Heart left ventricle (tissue), 16 donors: ENCODE measurements around the gene NSMCE1. TPM values are rescaled to one million over a fixed set of nuclear protein-coding genes. Genes with fewer than 3 reads are reported as not detected.
A peak's percentile ranks its signal among the peaks of the same experiment; 100 is the strongest.

Source experiments
- ATAC-seq, 4 donors: fragments of 200-7000 bp; cut with Tn5 transposase; one replicate each; pipeline ENCODE4 v1.9.1; 2020 to 2022; ENCODE audit warnings: moderate library complexity in 4 of 4, mild to moderate bottlenecking in 3 of 4, moderate number of reproducible peaks in 1 of 4
- DNase-seq, 5 donors: peaks; one replicate each; pipeline ENCODE4 v3.0.0-alpha.2; 2020
- H3K27ac ChIP-seq, 12 donors: fragments of 200-600 bp; sonication (generic) in 4 of 12; one replicate each; pipeline versions ENCODE4 v1.5.0 to v1.8.0; 2016 to 2022; ENCODE audit warnings: mild to moderate bottlenecking in 2 of 12
- H3K27me3 ChIP-seq, 9 donors: fragments of 200-600 bp; sonication (generic) in 2 of 9; one replicate each; pipeline versions ENCODE4 v1.5.1 to v1.8.0; 2016 to 2022; ENCODE audit warnings: mild to moderate bottlenecking in 3 of 9
- H3K36me3 ChIP-seq, 9 donors: fragments of 200-600 bp; sonication (generic) in 2 of 9; one replicate each; pipeline versions ENCODE4 v1.5.0 to v1.8.0; 2018 to 2022; ENCODE audit warnings: mild to moderate bottlenecking in 2 of 9
- H3K4me1 ChIP-seq, 12 donors: fragments of 200-600 bp; sonication (generic) in 4 of 12; one replicate each; pipeline versions ENCODE4 v1.5.0 to v1.8.0; 2016 to 2022; ENCODE audit warnings: mild to moderate bottlenecking in 3 of 12
- H3K4me3 ChIP-seq, 12 donors: fragments of 200-600 bp; sonication (generic) in 4 of 12; one replicate each; pipeline versions ENCODE4 v1.5.0 to v1.8.0; 2017 to 2022; ENCODE audit warnings: mild to moderate bottlenecking in 9 of 12, moderate library complexity in 4 of 12
- H3K9me3 ChIP-seq, 12 donors: fragments of 200-600 bp; sonication (generic) in 4 of 12; one replicate each; pipeline versions ENCODE4 v1.5.0 to v1.8.0; 2016 to 2022; ENCODE audit warnings: mild to moderate bottlenecking in 1 of 12
- POLR2A ChIP-seq, 2 donors: fragments of 450-650 bp; IDR thresholded peaks; one replicate each; pipeline ENCODE4 v1.6.1; 2017; ENCODE audit warnings: antibody characterized with exemption in 2 of 2, mild to moderate bottlenecking in 2 of 2, moderate library complexity in 2 of 2
- WGBS, 4 donors: extraction: QIAGEN DNeasy Blood & Tissue Kit in 2 of 4; methylation state at CpG; one replicate each; pipeline versions ENCODE4 v1.1.5 to v1.1.7; 2013 to 2018; 5-methylcytosine and 5-hydroxymethylcytosine counted together
- intact Hi-C, 10 donors: fragments of 100-400 bp; cut with DNase I; formaldehyde crosslinking; loops; one replicate each; pipeline versions ENCODE4 v1.11.1 to v1.14.2; 2022
- polyA plus RNA-seq, 2 donors: library from polyadenylated mRNA; stranded (reverse); fragments of 200-250 nt; gene quantifications; one replicate each; pipeline ENCODE4 v1.2.3, GENCODE V29; 2013
- total RNA-seq, 9 donors: library from RNA; depleted of rRNA in 2 of 9; stranded (reverse); fragments of >200 nt in 2 of 9; fragmentation: NEBNext Ultra II Directional in 3 of 9; extraction: Animal tissue kit (Norgen Biotek cat#: 25700) in 3 of 9; gene quantifications; one replicate each; pipeline versions ENCODE4 v1.1.0 to v1.2.4, GENCODE V29; 2016 to 2023
- TF ChIP-seq, protein P1 (sequence below), 12 donors: fragments of 200-600 bp; sonication (generic) in 4 of 12; IDR thresholded peaks; one replicate each; pipeline versions ENCODE4 v1.5.0 to v1.8.0; 2018 to 2022; ENCODE audit warnings: antibody characterized with exemption in 12 of 12, mild to moderate bottlenecking in 5 of 12
- donor health status: ischemic (EF 13 %, LVEDD 7.1; RV severe dilation, severe dysfunction).
- donor health status: healthy with polysubstance abuse.
- donor health status: DM: no; HTN: yes; CAD: no.
- donor health status: DM: no; HTN: no; CAD: no.
- donor health status: ischemic (EF 25% LVEDD 6.9; RV normal size, moderate dysfunction).
- donor health status: ischemic (EF 25% LVEDD 5.7; RV mildly dilated, moderate dysfunction).
- donor health status: healthy.
- donor health status: DM: yes; HTN: yes; CAD: no.
- donor health status: ischemic (EF 35%, LVEDD 5.7; RV mildly dilated, moderate dysfunction).
- donor health status: nonischemic (EF 11% LVEDD 7.7; RV severe dilation, severe dysfunction).
- donor health status: DM: yes; HTN: yes; CAD: no.
- donor health status: PGD.
- donor health status: ischemic (EF 29% LVEDD 5.4; RV normal size, mild dysfunction).
- donor health status: nonischemic (EF 23%, LVEDD 6.1; RV moderate dilation, normal function).

Gene NSMCE1
- total and polyA plus RNA-seq, 11 donors, result 29.6 to 48.7 (median 37.1) TPM

DNA sequence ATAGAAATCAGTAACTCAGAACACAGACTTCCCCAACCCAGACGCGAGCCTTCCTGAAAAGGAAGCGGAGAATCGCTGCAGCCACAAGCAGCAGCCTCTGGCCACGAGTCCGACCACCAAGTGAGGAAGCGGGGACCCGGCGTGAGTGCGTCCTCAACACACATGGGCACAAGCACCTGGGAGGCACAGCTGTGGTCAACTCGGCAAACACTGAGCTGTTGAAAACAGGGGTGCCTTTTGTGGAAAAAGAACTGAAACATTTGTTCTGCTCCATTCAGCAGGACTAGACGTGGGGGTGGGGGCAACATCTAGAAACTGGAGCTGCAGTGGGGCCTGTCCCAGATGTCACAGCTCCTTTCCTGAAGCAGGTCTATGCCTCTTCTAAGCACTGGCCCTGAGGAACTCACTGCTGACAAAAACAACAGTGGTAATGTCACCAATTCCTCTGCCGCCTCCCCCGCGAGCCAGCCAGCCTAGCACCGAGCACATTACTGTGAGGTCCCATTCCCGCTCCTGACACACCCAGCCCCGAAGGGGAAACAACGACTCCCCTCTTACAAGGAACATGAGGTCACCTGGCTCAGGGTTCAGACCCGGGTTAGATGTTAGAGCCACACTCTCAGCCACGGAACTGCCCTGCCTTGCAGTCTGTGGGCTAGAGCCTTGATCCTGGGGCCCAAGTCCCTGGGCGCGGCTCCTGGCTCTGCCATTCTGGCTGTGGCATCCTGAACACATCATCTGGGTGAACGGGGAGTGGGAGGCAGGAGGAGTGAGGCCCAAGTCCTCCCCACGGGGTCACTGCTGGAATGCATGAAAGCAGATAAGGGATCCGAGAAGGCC lies 36.3 kb downstream of the NSMCE1 start:
- DNase-seq (peak in 2 of 5 donors; percentile 28 to 37), ATAC-seq (no peak)
- Histone ChIP-seq H3K27me3 (no peaks in the 10 kb centered on the region), H3K36me3 (peaks cover 0 to 47% (median 26%) of the 10 kb centered on the region in 9 donors), H3K4me1 (peaks cover 0 to 71% (median 30%) of the 10 kb centered on the region in 12 donors), H3K27ac (peak overlapping the region in 1 of 12 donors; percentile 91), H3K4me3 (no peak overlapping the region), H3K9me3 (no peaks in the 10 kb centered on the region)
- TF ChIP-seq POLR2A (IDR thresholded peaks at IDR 0.05), result no peak
- TF ChIP-seq, protein P1, sequence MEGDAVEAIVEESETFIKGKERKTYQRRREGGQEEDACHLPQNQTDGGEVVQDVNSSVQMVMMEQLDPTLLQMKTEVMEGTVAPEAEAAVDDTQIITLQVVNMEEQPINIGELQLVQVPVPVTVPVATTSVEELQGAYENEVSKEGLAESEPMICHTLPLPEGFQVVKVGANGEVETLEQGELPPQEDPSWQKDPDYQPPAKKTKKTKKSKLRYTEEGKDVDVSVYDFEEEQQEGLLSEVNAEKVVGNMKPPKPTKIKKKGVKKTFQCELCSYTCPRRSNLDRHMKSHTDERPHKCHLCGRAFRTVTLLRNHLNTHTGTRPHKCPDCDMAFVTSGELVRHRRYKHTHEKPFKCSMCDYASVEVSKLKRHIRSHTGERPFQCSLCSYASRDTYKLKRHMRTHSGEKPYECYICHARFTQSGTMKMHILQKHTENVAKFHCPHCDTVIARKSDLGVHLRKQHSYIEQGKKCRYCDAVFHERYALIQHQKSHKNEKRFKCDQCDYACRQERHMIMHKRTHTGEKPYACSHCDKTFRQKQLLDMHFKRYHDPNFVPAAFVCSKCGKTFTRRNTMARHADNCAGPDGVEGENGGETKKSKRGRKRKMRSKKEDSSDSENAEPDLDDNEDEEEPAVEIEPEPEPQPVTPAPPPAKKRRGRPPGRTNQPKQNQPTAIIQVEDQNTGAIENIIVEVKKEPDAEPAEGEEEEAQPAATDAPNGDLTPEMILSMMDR (IDR thresholded peaks at IDR 0.05), result no peak
- 84 to 88% (median 85%) methylated on average over 26 of the region's 26 CpGs for WGBS, 4 donors
- intact Hi-C loops, result loop anchor here in 5 of 10 donors (5.0 to 10.0 kb wide), 4 partner anchors 83 to 225 kb away; partner anchors contain the start of gene IL4R (in 3 of the 5)

DNA sequence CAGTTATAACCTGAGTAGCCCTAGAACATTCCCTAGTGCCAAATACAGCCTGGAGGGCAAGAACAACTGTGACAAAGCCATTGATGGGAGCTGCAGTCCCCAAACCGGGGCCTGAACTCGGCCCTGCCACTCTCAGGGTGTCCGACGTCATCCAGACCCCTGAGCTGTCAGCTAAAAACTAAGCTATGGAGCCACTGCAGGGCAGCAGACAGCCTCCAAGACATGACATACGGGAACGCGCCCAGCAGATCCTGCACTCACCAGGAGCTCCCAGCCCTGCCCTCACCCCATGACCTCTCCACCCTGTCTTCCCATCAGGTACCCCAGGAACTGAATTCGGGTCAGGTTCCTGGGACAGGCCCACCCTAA lies 36.9 kb downstream of the NSMCE1 start:
- 85 to 94% (median 89%) methylated on average over 8 of the region's 8 CpGs for WGBS, 4 donors
- TF ChIP-seq, protein P1 (IDR thresholded peaks at IDR 0.05), result no peak
- no peak for TF ChIP-seq POLR2A (IDR thresholded peaks at IDR 0.05)
- peaks cover 0 to 65% (median 25%) of the 10 kb centered on the region in 12 donors for H3K4me1 ChIP-seq
- no peak for DNase-seq
- no peak for ATAC-seq
- H3K4me3 ChIP-seq, result no peak overlapping the region
- H3K27ac ChIP-seq, result peak overlapping the region in 1 of 12 donors; percentile 91
- H3K27me3 ChIP-seq, result no peaks in the 10 kb centered on the region
- no peaks in the 10 kb centered on the region for H3K9me3 ChIP-seq
- H3K36me3 ChIP-seq, result peaks cover 0 to 47% (median 28%) of the 10 kb centered on the region in 9 donors
- intact Hi-C loops, result loop anchor here in 5 of 10 donors (5.0 to 10.0 kb wide), 4 partner anchors 83 to 226 kb away; partner anchors contain the start of gene IL4R (in 3 of the 5)

DNA sequence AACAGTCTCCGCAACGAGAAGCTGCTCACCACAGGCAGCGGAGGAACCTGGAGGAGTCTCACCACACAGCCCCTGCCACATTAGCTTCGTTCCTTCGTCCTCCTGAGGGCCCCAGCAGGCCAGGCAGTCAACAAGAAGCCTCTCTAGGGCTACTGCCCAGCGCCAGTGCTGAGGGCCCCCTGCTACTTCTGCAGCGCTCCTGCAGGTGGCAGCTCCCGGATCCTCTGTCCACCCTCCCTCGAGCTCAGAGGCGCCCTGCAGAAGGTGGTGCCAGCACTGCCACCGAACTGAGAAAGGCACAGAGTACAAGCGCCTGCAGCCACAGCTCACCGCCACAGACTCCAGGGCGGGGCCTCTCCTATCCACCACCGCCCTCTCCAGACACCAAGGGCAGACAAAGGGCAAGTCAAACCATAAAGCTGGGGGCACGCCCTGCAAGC lies 38.0 kb downstream of the NSMCE1 start:
- intact Hi-C loops, result loop anchor here in 5 of 10 donors (5.0 to 10.0 kb wide), 4 partner anchors 84 to 227 kb away; partner anchors contain the start of gene IL4R (in 3 of the 5)
- no peak for TF ChIP-seq POLR2A (IDR thresholded peaks at IDR 0.05)
- TF ChIP-seq, protein P1 (IDR thresholded peaks at IDR 0.05), result no peak
- Histone ChIP-seq H3K9me3 (no peaks in the 10 kb centered on the region), H3K4me3 (no peak overlapping the region), H3K36me3 (peaks cover 0 to 51% (median 32%) of the 10 kb centered on the region in 9 donors), H3K4me1 (peaks cover 0 to 54% (median 15%) of the 10 kb centered on the region in 12 donors), H3K27ac (peak overlapping the region in 1 of 12 donors; percentile 17), H3K27me3 (no peaks in the 10 kb centered on the region)
- DNase-seq (peak in 2 of 5 donors; percentile 36 to 74), ATAC-seq (peak in 1 of 4 donors; percentile 13)
- WGBS, 4 donors, result 69 to 84% (median 82%) methylated on average over 11 to 16 of the region's 16 CpGs
